HEK293 (cell line): Measurements from ENCODE around the gene SUSD4.

Experiments
- CTCF ChIA-PET: fragments of 350-600 bp; formaldehyde crosslinking; extraction: SDS; loops from one replicate; lab custom pipeline; 2021; ENCODE audit warnings: antibody characterized with exemption; lab: Yijun Ruan, JAX
- POLR2A ChIA-PET: fragments of 300-600 bp; formaldehyde crosslinking; extraction: SDS; loops from one replicate; lab custom pipeline; 2020; ENCODE audit warnings: antibody characterized with exemption, inconsistent platforms; lab: Yijun Ruan, JAX
- H3K27ac ChIP-seq: fragments of 200-500 bp; sonication (Bioruptor generic); 2 replicates; pipeline ENCODE4 v1.5.1; 2014; ENCODE audit warnings: low read depth, low read length, control low read depth, inconsistent platforms; ENCODE audit errors: extremely low read depth
- H3K36me3 ChIP-seq, 2 experiments: fragments of 200-500 bp in 1 of 2; sonication (Bioruptor generic) in 1 of 2; 1 replicate in 1 of 2; 2 replicates in 1 of 2; pipeline ENCODE4 v1.5.1; 2014 to 2017; ENCODE audit warnings: inconsistent platforms in 2 of 2, low read length in 2 of 2; ENCODE audit not compliant: control insufficient read depth in 2 of 2, insufficient read depth in 1 of 2
- H3K4me1 ChIP-seq: fragments of 200-500 bp; sonication (Bioruptor generic); 2 replicates; pipeline ENCODE4 v1.5.1; 2014; ENCODE audit warnings: mild to moderate bottlenecking, low read length, inconsistent platforms; ENCODE audit not compliant: control insufficient read depth, insufficient read depth
- H3K4me3 ChIP-seq: 2 replicates; pipeline ENCODE4 v1.5.1; 2011; ENCODE audit warnings: low read depth, mild to moderate bottlenecking, control low read depth, low read length, moderate library complexity
- H3K9me3 ChIP-seq: fragments of 200-500 bp; sonication (Bioruptor generic); 2 replicates; pipeline ENCODE4 v1.5.1; 2014; ENCODE audit warnings: low read depth, low read length, inconsistent platforms; ENCODE audit not compliant: control insufficient read depth, insufficient read depth
- BCL6B ChIP-seq: fragments of 450-650 bp; formaldehyde crosslinking; IDR thresholded peaks from 2 replicates; pipeline ENCODE4 v1.5.1; 2017; ENCODE audit warnings: missing biosample characterization, missing genetic modification characterization
- ZBTB17 ChIP-seq: fragments of 450-650 bp; formaldehyde crosslinking; IDR thresholded peaks from 2 replicates; pipeline ENCODE4 v1.5.1; 2016; ENCODE audit warnings: missing biosample characterization, missing genetic modification characterization
- ZIC2 ChIP-seq: fragments of 450-650 bp; formaldehyde crosslinking; IDR thresholded peaks from 2 replicates; pipeline ENCODE4 v1.5.1; 2016; ENCODE audit warnings: missing biosample characterization, missing genetic modification characterization
- ZNF214 ChIP-seq: fragments of 450-650 bp; formaldehyde crosslinking; IDR thresholded peaks from 2 replicates; pipeline ENCODE4 v1.5.1; 2017; ENCODE audit warnings: missing biosample characterization, mild to moderate bottlenecking, missing genetic modification characterization, borderline replicate concordance
- ZNF48 ChIP-seq: fragments of 450-650 bp; formaldehyde crosslinking; IDR thresholded peaks from 2 replicates; pipeline ENCODE4 v1.5.1; 2016; ENCODE audit warnings: missing biosample characterization, missing genetic modification characterization
- ZNF513 ChIP-seq: fragments of 450-650 bp; IDR thresholded peaks from 2 replicates; pipeline ENCODE4 v1.5.1; 2018; ENCODE audit warnings: missing biosample characterization, missing genetic modification characterization
- ZNF571 ChIP-seq: fragments of 450-650 bp; formaldehyde crosslinking; IDR thresholded peaks from 2 replicates; pipeline ENCODE4 v1.5.0; 2017; ENCODE audit warnings: missing biosample characterization, missing genetic modification characterization
- ZNF701 ChIP-seq: fragments of 450-650 bp; formaldehyde crosslinking; IDR thresholded peaks from 2 replicates; pipeline ENCODE4 v1.5.1; 2016; ENCODE audit warnings: missing biosample characterization, missing genetic modification characterization
- ZNF768 ChIP-seq: fragments of 450-650 bp; formaldehyde crosslinking; IDR thresholded peaks from 2 replicates; pipeline ENCODE4 v1.5.1; 2018; ENCODE audit warnings: missing biosample characterization, mild to moderate bottlenecking, missing genetic modification characterization
- ZNF792 ChIP-seq: fragments of 450-650 bp; formaldehyde crosslinking; IDR thresholded peaks from 2 replicates; pipeline ENCODE4 v1.5.1; 2016; ENCODE audit warnings: missing biosample characterization, missing genetic modification characterization
- TF ChIP-seq, protein P1 (sequence below): fragments of 450-650 bp; IDR thresholded peaks from 2 replicates; pipeline ENCODE4 v1.5.1; 2018; ENCODE audit warnings: missing biosample characterization, mild to moderate bottlenecking, missing genetic modification characterization
- TF ChIP-seq, protein P2 (sequence below): fragments of 450-650 bp; formaldehyde crosslinking; IDR thresholded peaks from 2 replicates; pipeline ENCODE4 v1.5.1; 2016; ENCODE audit warnings: missing biosample characterization, missing genetic modification characterization, borderline replicate concordance

SUSD4 gene

DNA sequence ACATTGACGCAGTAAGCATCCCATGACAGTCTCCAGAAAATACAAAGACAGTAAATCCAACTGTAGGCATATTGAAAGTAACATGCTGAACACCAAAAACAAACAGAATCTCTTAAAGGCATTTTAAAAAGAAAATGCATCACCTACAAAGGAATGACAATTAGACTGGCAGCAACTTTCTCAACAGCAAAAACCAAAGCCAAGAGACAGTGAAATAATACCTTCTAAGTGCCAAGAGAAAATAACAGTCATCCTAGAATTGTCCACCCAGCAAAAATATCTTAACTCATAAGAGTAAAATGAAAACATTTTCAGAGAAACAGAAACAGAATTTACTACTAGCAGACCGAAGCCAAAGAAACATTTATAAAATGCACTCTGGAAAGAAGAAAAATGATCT lies 49.2 kb upstream of the SUSD4 start (continued):
- TF ChIP-seq, protein P1, sequence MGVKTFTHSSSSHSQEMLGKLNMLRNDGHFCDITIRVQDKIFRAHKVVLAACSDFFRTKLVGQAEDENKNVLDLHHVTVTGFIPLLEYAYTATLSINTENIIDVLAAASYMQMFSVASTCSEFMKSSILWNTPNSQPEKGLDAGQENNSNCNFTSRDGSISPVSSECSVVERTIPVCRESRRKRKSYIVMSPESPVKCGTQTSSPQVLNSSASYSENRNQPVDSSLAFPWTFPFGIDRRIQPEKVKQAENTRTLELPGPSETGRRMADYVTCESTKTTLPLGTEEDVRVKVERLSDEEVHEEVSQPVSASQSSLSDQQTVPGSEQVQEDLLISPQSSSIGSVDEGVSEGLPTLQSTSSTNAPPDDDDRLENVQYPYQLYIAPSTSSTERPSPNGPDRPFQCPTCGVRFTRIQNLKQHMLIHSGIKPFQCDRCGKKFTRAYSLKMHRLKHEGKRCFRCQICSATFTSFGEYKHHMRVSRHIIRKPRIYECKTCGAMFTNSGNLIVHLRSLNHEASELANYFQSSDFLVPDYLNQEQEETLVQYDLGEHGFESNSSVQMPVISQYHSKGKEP (tag by site-specific recombination) = no peak
- TF ChIP-seq BCL6B (tag by site-specific recombination) = no peak
- no peak for TF ChIP-seq ZNF768 (tag by site-specific recombination)

- no peak overlapping the region for H3K27ac ChIP-seq
- H3K4me1 ChIP-seq = no peaks in the 10 kb centered on the region
- TF ChIP-seq ZNF571 (no peak), ZNF513 (tag by site-specific recombination) (no peak)
- no peaks in the 10 kb centered on the region for H3K36me3 ChIP-seq
- H3K4me3 ChIP-seq = no peak overlapping the region
- POLR2A ChIA-PET = no interaction called here
- H3K9me3 ChIP-seq = no peaks in the 10 kb centered on the region
- CTCF ChIA-PET = interaction anchor here (1.4 to 1.6 kb wide), 2 partner anchors 28 to 146 kb away, joined by 3 to 4 read pairs; no protein-coding TSS in a partner anchor
Observed at GRCh38 chr1:223411710-223412109, 47.7 kb upstream of the SUSD4 start.

- TF ChIP-seq ZBTB17 (tag by site-specific recombination) = no peak
- TF ChIP-seq ZNF48 (tag by site-specific recombination) = no peak
- no peak for TF ChIP-seq ZNF701 (tag by site-specific recombination)
- TF ChIP-seq ZIC2 (tag by site-specific recombination) = no peak
- no peak for TF ChIP-seq ZNF214 (tag by site-specific recombination)
- TF ChIP-seq, protein P2, sequence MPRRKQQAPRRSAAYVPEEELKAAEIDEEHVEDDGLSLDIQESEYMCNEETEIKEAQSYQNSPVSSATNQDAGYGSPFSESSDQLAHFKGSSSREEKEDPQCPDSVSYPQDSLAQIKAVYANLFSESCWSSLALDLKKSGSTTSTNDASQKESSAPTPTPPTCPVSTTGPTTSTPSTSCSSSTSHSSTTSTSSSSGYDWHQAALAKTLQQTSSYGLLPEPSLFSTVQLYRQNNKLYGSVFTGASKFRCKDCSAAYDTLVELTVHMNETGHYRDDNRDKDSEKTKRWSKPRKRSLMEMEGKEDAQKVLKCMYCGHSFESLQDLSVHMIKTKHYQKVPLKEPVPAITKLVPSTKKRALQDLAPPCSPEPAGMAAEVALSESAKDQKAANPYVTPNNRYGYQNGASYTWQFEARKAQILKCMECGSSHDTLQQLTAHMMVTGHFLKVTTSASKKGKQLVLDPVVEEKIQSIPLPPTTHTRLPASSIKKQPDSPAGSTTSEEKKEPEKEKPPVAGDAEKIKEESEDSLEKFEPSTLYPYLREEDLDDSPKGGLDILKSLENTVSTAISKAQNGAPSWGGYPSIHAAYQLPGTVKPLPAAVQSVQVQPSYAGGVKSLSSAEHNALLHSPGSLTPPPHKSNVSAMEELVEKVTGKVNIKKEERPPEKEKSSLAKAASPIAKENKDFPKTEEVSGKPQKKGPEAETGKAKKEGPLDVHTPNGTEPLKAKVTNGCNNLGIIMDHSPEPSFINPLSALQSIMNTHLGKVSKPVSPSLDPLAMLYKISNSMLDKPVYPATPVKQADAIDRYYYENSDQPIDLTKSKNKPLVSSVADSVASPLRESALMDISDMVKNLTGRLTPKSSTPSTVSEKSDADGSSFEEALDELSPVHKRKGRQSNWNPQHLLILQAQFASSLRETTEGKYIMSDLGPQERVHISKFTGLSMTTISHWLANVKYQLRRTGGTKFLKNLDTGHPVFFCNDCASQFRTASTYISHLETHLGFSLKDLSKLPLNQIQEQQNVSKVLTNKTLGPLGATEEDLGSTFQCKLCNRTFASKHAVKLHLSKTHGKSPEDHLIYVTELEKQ (tag by site-specific recombination) = no peak
- TF ChIP-seq ZNF792 (tag by site-specific recombination) = no peak
- Histone ChIP-seq H3K27ac (no peak overlapping the region), H3K36me3 (no peaks in the 10 kb centered on the region), H3K9me3 (no peaks in the 10 kb centered on the region), H3K4me3 (no peak overlapping the region), H3K4me1 (no peaks in the 10 kb centered on the region)
- ChIA-PET POLR2A (no interaction called here), CTCF (interaction anchor here (0.6 to 1.6 kb wide), 5 partner anchors 10 to 277 kb away, joined by 3 to 4 read pairs (median 3); no protein-coding TSS in a partner anchor)
Observed at GRCh38 chr1:223411309-223411708, 47.3 kb upstream of the SUSD4 start.
